ENCODE data around the gene BLMH.

Gene BLMH

DNA sequence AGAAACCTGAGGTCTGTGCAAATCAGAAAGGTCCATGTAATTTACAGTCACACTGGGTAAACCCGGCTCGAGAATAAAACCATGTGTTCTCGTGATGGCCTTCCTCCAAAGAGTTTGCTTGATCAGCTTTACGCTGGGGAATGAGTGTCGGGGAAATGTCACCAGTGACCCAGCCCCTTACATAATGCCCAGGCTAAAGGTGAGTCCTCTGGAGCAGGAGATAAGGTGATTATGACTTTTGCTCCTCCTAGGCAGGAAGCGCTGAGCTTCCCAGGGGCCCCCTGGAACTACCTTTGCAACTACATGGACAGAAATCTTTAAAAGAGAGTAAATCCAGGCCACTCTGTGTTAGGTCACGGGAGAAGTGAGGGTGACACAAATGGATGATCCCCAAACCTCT, 71.9 kb downstream of the BLMH start:
- Histone ChIP-seq H3K4me3 (ENCODE audit: low read depth, low read length) (no peak overlapping the region), H3K36me3 (replicated peaks) (no peaks in the 10 kb centered on the region), H3K27ac (no peak overlapping the region), H3K27me3 (replicated peaks) (no peaks in the 10 kb centered on the region)
- TF ChIP-seq, protein P1, sequence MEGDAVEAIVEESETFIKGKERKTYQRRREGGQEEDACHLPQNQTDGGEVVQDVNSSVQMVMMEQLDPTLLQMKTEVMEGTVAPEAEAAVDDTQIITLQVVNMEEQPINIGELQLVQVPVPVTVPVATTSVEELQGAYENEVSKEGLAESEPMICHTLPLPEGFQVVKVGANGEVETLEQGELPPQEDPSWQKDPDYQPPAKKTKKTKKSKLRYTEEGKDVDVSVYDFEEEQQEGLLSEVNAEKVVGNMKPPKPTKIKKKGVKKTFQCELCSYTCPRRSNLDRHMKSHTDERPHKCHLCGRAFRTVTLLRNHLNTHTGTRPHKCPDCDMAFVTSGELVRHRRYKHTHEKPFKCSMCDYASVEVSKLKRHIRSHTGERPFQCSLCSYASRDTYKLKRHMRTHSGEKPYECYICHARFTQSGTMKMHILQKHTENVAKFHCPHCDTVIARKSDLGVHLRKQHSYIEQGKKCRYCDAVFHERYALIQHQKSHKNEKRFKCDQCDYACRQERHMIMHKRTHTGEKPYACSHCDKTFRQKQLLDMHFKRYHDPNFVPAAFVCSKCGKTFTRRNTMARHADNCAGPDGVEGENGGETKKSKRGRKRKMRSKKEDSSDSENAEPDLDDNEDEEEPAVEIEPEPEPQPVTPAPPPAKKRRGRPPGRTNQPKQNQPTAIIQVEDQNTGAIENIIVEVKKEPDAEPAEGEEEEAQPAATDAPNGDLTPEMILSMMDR (IDR thresholded peaks at IDR 0.05; ENCODE audit: low read depth, low read length, missing control alignments): no peak
- in situ Hi-C loops (cut with HindIII; ENCODE audit: low pct_ligation_motif_present, low sequenced_read_pairs): no loop called here
- DNase-seq: no peak

DNA sequence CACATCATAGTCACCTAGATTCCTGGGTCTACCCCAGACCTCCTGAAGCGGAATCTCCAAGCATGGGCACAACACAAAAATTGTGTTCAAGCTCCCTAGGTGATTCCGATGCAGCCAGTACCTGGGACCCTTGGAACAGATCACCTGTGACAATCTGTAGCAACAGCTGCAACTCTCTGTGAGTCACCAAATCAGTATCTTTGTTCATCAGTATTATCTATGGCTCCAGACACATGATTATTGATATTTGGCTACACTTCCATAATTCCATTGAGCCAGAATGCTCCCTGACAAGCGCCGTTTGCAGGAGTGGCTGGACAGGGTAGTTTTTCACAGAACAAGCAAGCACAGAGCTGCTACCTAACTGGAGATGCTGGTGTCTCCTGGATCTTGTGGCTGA, 72.4 kb downstream of the BLMH start:
- TF ChIP-seq, protein P1 (IDR thresholded peaks at IDR 0.05; ENCODE audit: low read depth, low read length, missing control alignments): no peak
- DNase-seq: no peak
- no peak overlapping the region for H3K27ac ChIP-seq
- H3K4me3 ChIP-seq (ENCODE audit: low read depth, low read length): no peak overlapping the region
- no peaks in the 10 kb centered on the region for H3K36me3 ChIP-seq (replicated peaks)
- in situ Hi-C loops (cut with HindIII; ENCODE audit: low pct_ligation_motif_present, low sequenced_read_pairs): no loop called here
- H3K27me3 ChIP-seq (replicated peaks): no peaks in the 10 kb centered on the region

DNA sequence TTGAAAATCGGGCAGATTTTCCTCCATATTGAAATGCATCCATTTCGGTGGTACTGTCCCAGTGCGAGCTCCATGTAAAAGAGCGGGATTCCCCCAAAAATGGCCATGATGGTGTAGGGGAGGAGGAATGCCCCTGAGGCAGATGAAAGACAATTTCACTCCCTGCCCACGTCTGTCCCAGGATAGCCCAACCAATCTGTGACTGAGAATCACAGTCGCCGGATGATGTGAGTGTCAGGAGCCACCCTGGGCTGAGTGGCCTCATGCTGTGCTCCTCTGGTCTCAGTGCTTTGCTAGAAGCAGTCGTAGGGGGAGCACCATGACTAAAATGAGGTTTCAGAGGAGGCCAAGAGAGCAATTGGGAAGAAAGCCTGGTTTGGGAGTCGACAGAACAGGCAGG, 72.9 kb downstream of the BLMH start:
- in situ Hi-C loops (cut with HindIII; ENCODE audit: low pct_ligation_motif_present, low sequenced_read_pairs): no loop called here

DNA sequence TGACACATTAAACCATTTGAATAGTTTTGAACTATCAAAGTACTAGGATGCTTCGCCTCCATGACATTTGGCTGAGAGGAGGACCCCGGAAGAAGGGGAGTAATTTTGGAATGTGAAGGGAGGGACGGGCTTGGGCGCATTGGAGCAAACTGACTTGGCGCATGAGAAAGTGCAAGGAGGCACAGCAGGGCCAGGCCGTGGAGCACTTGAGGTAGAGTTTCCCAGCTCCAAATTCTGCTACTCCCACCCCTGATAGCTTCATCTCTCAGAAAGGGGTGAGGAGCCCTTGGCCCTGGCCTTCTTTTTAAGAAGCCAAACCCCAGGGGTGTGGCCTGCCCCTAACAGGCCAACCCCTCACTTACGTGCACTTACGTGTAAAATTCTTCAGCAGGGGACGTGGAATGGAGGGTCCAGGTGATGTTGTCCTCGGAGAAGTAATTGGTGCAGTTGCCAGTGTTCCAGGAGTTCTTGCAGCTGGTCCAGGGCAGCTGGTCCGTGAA, 73.9 kb downstream of the BLMH start:
- TF ChIP-seq, protein P1 (IDR thresholded peaks at IDR 0.05; ENCODE audit: low read depth, low read length, missing control alignments): no peak
- no peak overlapping the region for H3K4me3 ChIP-seq (ENCODE audit: low read depth, low read length)
- no peak for DNase-seq
- H3K27ac ChIP-seq: no peak overlapping the region
- H3K27me3 ChIP-seq (replicated peaks): no peaks in the 10 kb centered on the region
- H3K36me3 ChIP-seq (replicated peaks): no peaks in the 10 kb centered on the region
- in situ Hi-C loops (cut with HindIII; ENCODE audit: low pct_ligation_motif_present, low sequenced_read_pairs): no loop called here

More for the DNA sequence above, 72.9 kb downstream of the BLMH start:
- H3K36me3 ChIP-seq (replicated peaks): no peaks in the 10 kb centered on the region
- no peak for DNase-seq
- H3K4me3 ChIP-seq (ENCODE audit: low read depth, low read length): no peak overlapping the region
- H3K27ac ChIP-seq: no peak overlapping the region
- H3K27me3 ChIP-seq (replicated peaks): no peaks in the 10 kb centered on the region
- TF ChIP-seq, protein P1 (IDR thresholded peaks at IDR 0.05; ENCODE audit: low read depth, low read length, missing control alignments): no peak

DNA sequence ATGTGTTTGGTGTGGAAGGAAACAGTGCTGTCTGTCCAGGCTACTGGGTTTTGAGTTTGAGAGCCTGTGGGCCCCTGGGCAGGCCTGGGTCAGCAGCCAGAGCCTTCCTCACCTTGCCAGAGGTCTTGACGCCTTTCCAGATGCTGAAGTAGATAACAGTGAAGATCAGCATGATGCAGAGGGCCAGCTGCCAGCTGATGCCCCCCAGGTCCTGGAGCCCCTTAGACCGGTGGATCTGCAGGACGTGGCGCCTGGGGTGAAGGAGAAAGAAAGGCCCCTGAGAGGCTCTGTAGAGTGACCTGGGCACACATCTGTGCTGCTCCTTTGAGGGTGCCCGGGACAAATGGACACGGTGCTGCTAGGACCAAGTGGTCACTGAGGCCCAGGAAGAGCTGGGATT, 74.7 kb downstream of the BLMH start:
- no peaks in the 10 kb centered on the region for H3K36me3 ChIP-seq (replicated peaks)
- no peak for DNase-seq
- in situ Hi-C loops (cut with HindIII; ENCODE audit: low pct_ligation_motif_present, low sequenced_read_pairs): no loop called here
- H3K27ac ChIP-seq: no peak overlapping the region
- no peak overlapping the region for H3K4me3 ChIP-seq (ENCODE audit: low read depth, low read length)
- H3K27me3 ChIP-seq (replicated peaks): no peaks in the 10 kb centered on the region
- TF ChIP-seq, protein P1 (IDR thresholded peaks at IDR 0.05; ENCODE audit: low read depth, low read length, missing control alignments): no peak

DNA sequence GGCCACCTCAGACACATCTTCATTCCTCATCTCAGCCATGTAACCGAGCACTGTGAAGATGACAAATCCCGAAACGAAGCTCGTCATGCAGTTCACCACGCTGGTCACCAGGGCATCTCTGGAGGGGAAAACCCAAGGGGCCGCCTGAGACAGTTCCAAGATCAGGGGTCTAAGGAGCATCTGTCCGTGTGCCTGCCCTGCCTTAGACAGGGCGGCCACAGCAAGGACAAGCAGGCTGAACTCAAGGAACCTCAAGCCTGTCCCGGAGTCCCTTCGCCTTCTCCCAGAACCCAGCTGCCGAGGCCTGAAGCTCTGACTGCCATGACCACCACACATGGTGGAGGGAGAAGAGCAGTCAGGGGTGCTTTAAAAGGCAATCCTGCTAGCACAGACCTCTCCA, 79.0 kb downstream of the BLMH start:
- H3K4me3 ChIP-seq (ENCODE audit: low read depth, low read length): no peak overlapping the region
- in situ Hi-C loops (cut with HindIII; ENCODE audit: low pct_ligation_motif_present, low sequenced_read_pairs): no loop called here
- H3K27ac ChIP-seq: no peak overlapping the region
- DNase-seq: no peak
- no peaks in the 10 kb centered on the region for H3K36me3 ChIP-seq (replicated peaks)
- H3K27me3 ChIP-seq (replicated peaks): no peaks in the 10 kb centered on the region
- TF ChIP-seq, protein P1 (IDR thresholded peaks at IDR 0.05; ENCODE audit: low read depth, low read length, missing control alignments): peak; percentile 11

Data from brain microvascular endothelial cell (primary cell).